ENCODE results near the gene PXDC1. TPM values are rescaled to one million over a fixed set of nuclear protein-coding genes. Genes with fewer than 3 reads are reported as not detected.

PXDC1 gene
- total RNA-seq, 1 donor from 2014 or later = 64.5 TPM

GRCh38 chr6:3746696-3747095, 4.8 kb downstream of the PXDC1 start:
- Histone ChIP-seq H3K36me3 (ENCODE audit: control insufficient read depth, insufficient read depth, low read length) (peaks cover 13% of the 10 kb centered on the region), H3K4me3 (ENCODE audit: low read depth, low read length) (no peak overlapping the region), H3K27me3 (ENCODE audit: control insufficient read depth, insufficient read depth, low read length) (no peaks in the 10 kb centered on the region)
- no peak for DNase-seq (ENCODE audit: low read depth)
- TF ChIP-seq, protein P1, sequence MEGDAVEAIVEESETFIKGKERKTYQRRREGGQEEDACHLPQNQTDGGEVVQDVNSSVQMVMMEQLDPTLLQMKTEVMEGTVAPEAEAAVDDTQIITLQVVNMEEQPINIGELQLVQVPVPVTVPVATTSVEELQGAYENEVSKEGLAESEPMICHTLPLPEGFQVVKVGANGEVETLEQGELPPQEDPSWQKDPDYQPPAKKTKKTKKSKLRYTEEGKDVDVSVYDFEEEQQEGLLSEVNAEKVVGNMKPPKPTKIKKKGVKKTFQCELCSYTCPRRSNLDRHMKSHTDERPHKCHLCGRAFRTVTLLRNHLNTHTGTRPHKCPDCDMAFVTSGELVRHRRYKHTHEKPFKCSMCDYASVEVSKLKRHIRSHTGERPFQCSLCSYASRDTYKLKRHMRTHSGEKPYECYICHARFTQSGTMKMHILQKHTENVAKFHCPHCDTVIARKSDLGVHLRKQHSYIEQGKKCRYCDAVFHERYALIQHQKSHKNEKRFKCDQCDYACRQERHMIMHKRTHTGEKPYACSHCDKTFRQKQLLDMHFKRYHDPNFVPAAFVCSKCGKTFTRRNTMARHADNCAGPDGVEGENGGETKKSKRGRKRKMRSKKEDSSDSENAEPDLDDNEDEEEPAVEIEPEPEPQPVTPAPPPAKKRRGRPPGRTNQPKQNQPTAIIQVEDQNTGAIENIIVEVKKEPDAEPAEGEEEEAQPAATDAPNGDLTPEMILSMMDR (IDR thresholded peaks at IDR 0.05; ENCODE audit: insufficient read depth, low read length, severe bottlenecking) = no peak
- FAIRE-seq = no peak

GRCh38 chr6:3746119-3746691, 5.3 kb downstream of the PXDC1 start:
- FAIRE-seq (no peak), DNase-seq (ENCODE audit: low read depth) (no peak)
- Histone ChIP-seq H3K4me3 (ENCODE audit: low read depth, low read length) (no peak overlapping the region), H3K36me3 (ENCODE audit: control insufficient read depth, insufficient read depth, low read length) (peaks cover 13% of the 10 kb centered on the region), H3K27me3 (ENCODE audit: control insufficient read depth, insufficient read depth, low read length) (no peaks in the 10 kb centered on the region)
- TF ChIP-seq, protein P1 (IDR thresholded peaks at IDR 0.05; ENCODE audit: insufficient read depth, low read length, severe bottlenecking) = no peak

- no peak overlapping the region for H3K4me3 ChIP-seq (ENCODE audit: low read depth, low read length)
- TF ChIP-seq, protein P1 (IDR thresholded peaks at IDR 0.05; ENCODE audit: insufficient read depth, low read length, severe bottlenecking) = no peak
- no peaks in the 10 kb centered on the region for H3K27me3 ChIP-seq (ENCODE audit: control insufficient read depth, insufficient read depth, low read length)
- peaks cover 15% of the 10 kb centered on the region for H3K36me3 ChIP-seq (ENCODE audit: control insufficient read depth, insufficient read depth, low read length)
- no peak for DNase-seq (ENCODE audit: low read depth)
- FAIRE-seq = no peak
These were observed 5.9 kb downstream of the PXDC1 start for GRCh38 chr6:3745566-3746118.

GRCh38 chr6:3744901-3745470, 6.5 kb downstream of the PXDC1 start:
- peaks cover 15% of the 10 kb centered on the region for H3K36me3 ChIP-seq (ENCODE audit: control insufficient read depth, insufficient read depth, low read length)
- H3K27me3 ChIP-seq (ENCODE audit: control insufficient read depth, insufficient read depth, low read length) = no peaks in the 10 kb centered on the region
- FAIRE-seq (no peak), DNase-seq (ENCODE audit: low read depth) (no peak)
- H3K4me3 ChIP-seq (ENCODE audit: low read depth, low read length) = no peak overlapping the region
- TF ChIP-seq, protein P1 (IDR thresholded peaks at IDR 0.05; ENCODE audit: insufficient read depth, low read length, severe bottlenecking) = no peak

DNA sequence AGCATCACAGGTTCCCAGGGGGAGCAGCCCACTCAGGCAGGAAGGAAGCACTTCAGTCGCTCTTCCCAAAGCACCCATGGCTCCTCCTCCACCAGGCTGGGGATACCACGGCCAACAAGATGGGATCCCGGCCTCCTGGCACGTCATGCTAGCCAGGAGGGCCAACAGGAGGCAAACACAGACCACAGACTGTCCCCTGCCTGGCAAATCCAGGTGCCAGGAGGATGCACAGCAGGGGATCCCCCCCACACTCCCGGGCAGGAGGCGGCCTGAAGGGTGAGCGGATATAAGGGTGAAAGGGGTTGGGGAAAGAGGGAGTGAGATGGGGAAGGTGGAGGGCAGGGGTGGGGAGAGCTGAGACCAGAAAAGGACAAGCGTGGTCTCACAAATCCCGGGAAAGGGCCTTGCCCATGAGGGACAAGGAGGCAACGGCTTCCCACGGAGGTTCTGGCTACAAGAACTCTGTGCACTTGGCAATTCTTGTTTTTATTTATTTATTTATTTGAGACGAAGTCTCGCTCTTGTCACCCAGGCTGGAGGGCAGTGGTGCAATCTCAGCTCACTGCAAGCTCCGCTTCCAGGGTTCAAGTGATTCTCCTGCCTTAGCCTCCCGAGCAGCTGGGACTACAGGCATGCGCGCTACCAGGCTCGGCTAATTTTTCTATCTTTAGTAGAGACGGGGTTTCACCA, 7.2 kb downstream of the PXDC1 start:
- Histone ChIP-seq H3K27me3 (ENCODE audit: control insufficient read depth, insufficient read depth, low read length) (no peaks in the 10 kb centered on the region), H3K4me3 (ENCODE audit: low read depth, low read length) (no peak overlapping the region), H3K36me3 (ENCODE audit: control insufficient read depth, insufficient read depth, low read length) (peaks cover 15% of the 10 kb centered on the region)
- no peak for DNase-seq (ENCODE audit: low read depth)
- TF ChIP-seq, protein P1 (IDR thresholded peaks at IDR 0.05; ENCODE audit: insufficient read depth, low read length, severe bottlenecking) = no peak
- no peak for FAIRE-seq
